WTC11 (cell line): ENCODE results near the gene PLXNA1. TPM values are rescaled to one million over a fixed set of nuclear protein-coding genes. Genes with fewer than 3 reads are reported as not detected.

Experiments
- ATAC-seq: fragments of 200-7000 bp; cut with Tn5 transposase; 2 replicates; pipeline ENCODE4 v1.10.0; 2021; ENCODE audit warnings: mild to moderate bottlenecking, moderate library complexity
- CTCF ChIA-PET: fragments of 300-600 bp; sonication (Branson Sonifier 250); formaldehyde crosslinking; loops from one replicate; lab custom pipeline; 2021; ENCODE audit warnings: antibody characterized with exemption; lab: Charles Lee
- POLR2A ChIA-PET: fragments of 350-600 bp; sonication (Branson Sonifier 250); formaldehyde crosslinking; loops from one replicate; lab custom pipeline; 2021; ENCODE audit warnings: antibody characterized with exemption; lab: Charles Lee
- DNase-seq: peaks from one replicate; pipeline ENCODE4 v3.0.0; 2021; ENCODE audit warnings: low spot score
- H3K27ac Mint-ChIP-seq: 2 replicates; pipeline ENCODE4 v1.8.0; 2021; ENCODE audit warnings: mixed read lengths
- H3K27me3 Mint-ChIP-seq: 2 replicates; pipeline ENCODE4 v1.8.0; 2021; ENCODE audit warnings: low read depth, mild to moderate bottlenecking, moderate library complexity, mixed read lengths
- H3K36me3 Mint-ChIP-seq: 2 replicates; pipeline ENCODE4 v1.8.0; 2021; ENCODE audit warnings: mixed read lengths
- H3K4me1 Mint-ChIP-seq: 2 replicates; pipeline ENCODE4 v1.8.0; 2022; ENCODE audit warnings: mixed read lengths
- H3K4me3 Mint-ChIP-seq: 2 replicates; pipeline ENCODE4 v1.8.0; 2021; ENCODE audit warnings: mild to moderate bottlenecking, moderate library complexity, mixed read lengths
- H3K9me3 Mint-ChIP-seq: 2 replicates; pipeline ENCODE4 v1.8.0; 2021; ENCODE audit warnings: mixed read lengths
- AFF4 ChIP-seq: sonication (generic); formaldehyde crosslinking; IDR thresholded peaks from 2 replicates; pipeline ENCODE4 v1.8.1; 2023; ENCODE audit warnings: mild to moderate bottlenecking, missing genetic modification reagents, borderline replicate concordance
- AR ChIP-seq: fragments of 250-450 bp; sonication (Bioruptor Pico); IDR thresholded peaks from 2 replicates; pipeline ENCODE4 v1.9.0; 2021; ENCODE audit warnings: mild to moderate bottlenecking
- ARID4B ChIP-seq: sonication (generic); formaldehyde crosslinking; IDR thresholded peaks from 2 replicates; pipeline ENCODE4 v1.8.0; 2023; ENCODE audit warnings: missing genetic modification reagents, mild to moderate bottlenecking, borderline replicate concordance
- CREM ChIP-seq: sonication (generic); formaldehyde crosslinking; IDR thresholded peaks from 2 replicates; pipeline ENCODE4 v1.8.1; 2022; ENCODE audit warnings: mild to moderate bottlenecking, missing genetic modification reagents, moderate library complexity
- E2F1 ChIP-seq: sonication (generic); formaldehyde crosslinking; IDR thresholded peaks from 2 replicates; pipeline ENCODE4 v1.8.0; 2022; ENCODE audit warnings: mild to moderate bottlenecking, missing genetic modification reagents
- ELF4 ChIP-seq: sonication (generic); formaldehyde crosslinking; IDR thresholded peaks from 2 replicates; pipeline ENCODE4 v1.8.1; 2022; ENCODE audit warnings: low read depth, mild to moderate bottlenecking, moderate library complexity, missing genetic modification reagents
- ETV6 ChIP-seq: sonication (generic); formaldehyde crosslinking; IDR thresholded peaks from 2 replicates; pipeline ENCODE4 v1.8.1; 2022; ENCODE audit warnings: mild to moderate bottlenecking, missing genetic modification reagents
- IRF1 ChIP-seq: sonication (generic); formaldehyde crosslinking; IDR thresholded peaks from 2 replicates; pipeline ENCODE4 v1.8.0; 2023; ENCODE audit warnings: missing genetic modification reagents
- MAX ChIP-seq: sonication (generic); formaldehyde crosslinking; IDR thresholded peaks from 2 replicates; pipeline ENCODE4 v1.8.0; 2022; ENCODE audit warnings: mild to moderate bottlenecking, missing genetic modification reagents
- MYBL2 ChIP-seq: sonication (generic); formaldehyde crosslinking; IDR thresholded peaks from 2 replicates; pipeline ENCODE4 v1.8.1; 2023; ENCODE audit warnings: mild to moderate bottlenecking, moderate library complexity, missing genetic modification reagents
- NR3C1 ChIP-seq: sonication (generic); formaldehyde crosslinking; conservative IDR thresholded peaks from 2 replicates; pipeline ENCODE4 v1.8.1; 2023; ENCODE audit warnings: low read depth, mild to moderate bottlenecking, missing genetic modification reagents
- PREB ChIP-seq: sonication (generic); formaldehyde crosslinking; IDR thresholded peaks from 2 replicates; pipeline ENCODE4 v1.8.1; 2022; ENCODE audit warnings: mild to moderate bottlenecking, missing genetic modification reagents, moderate library complexity, borderline replicate concordance
- RELA ChIP-seq: sonication (generic); formaldehyde crosslinking; IDR thresholded peaks from 2 replicates; pipeline ENCODE4 v1.8.1; 2022; ENCODE audit warnings: missing genetic modification reagents, mild to moderate bottlenecking, borderline replicate concordance
- RORB ChIP-seq: fragments of 250-450 bp; sonication (Bioruptor Pico); IDR thresholded peaks from 2 replicates; pipeline ENCODE4 v1.9.0; 2021; ENCODE audit warnings: mild to moderate bottlenecking
- SP1 ChIP-seq: sonication (generic); formaldehyde crosslinking; conservative IDR thresholded peaks from 2 replicates; pipeline ENCODE4 v1.8.1; 2022; ENCODE audit warnings: missing genetic modification reagents
- TCF7 ChIP-seq: sonication (generic); formaldehyde crosslinking; IDR thresholded peaks from 2 replicates; pipeline ENCODE4 v1.8.0; 2022; ENCODE audit warnings: mild to moderate bottlenecking, low read depth, missing genetic modification reagents, moderate library complexity
- TP53 ChIP-seq: sonication (generic); formaldehyde crosslinking; IDR thresholded peaks from 2 replicates; pipeline ENCODE4 v1.8.1; 2023; ENCODE audit warnings: mild to moderate bottlenecking, missing genetic modification reagents
- USF1 ChIP-seq: sonication (generic); formaldehyde crosslinking; IDR thresholded peaks from 2 replicates; pipeline ENCODE4 v1.8.0; 2022; ENCODE audit warnings: mild to moderate bottlenecking, missing genetic modification reagents
- total RNA-seq: library from RNA; stranded (reverse); gene quantifications from 3 replicates; pipeline ENCODE4 v1.2.3, GENCODE V29; 2021

Gene PLXNA1
- total RNA-seq, 1 experiment from 2014 or later, result 53.8 TPM

- TF ChIP-seq AFF4 (no peak), TCF7 (no peak)
These were observed 37.0 kb upstream of the PLXNA1 start (continued) for GRCh38 chr3:126945891-126946290.

GRCh38 chr3:126946405-126946804 is 36.5 kb upstream of the PLXNA1 start:
- H3K36me3 Mint-ChIP-seq, result no peaks in the 10 kb centered on the region
- H3K27me3 Mint-ChIP-seq, result no peaks in the 10 kb centered on the region
- ChIA-PET CTCF (interaction anchor here (1.2 to 2.0 kb wide), 3 partner anchors 95 to 209 kb away, joined by 4 to 9 read pairs (median 7); no protein-coding TSS in a partner anchor), POLR2A (no interaction called here)
- DNase-seq (no peak), ATAC-seq (no peak)
- H3K4me1 Mint-ChIP-seq, result no peaks in the 10 kb centered on the region
- H3K27ac Mint-ChIP-seq, result no peak overlapping the region
- no peak for TF ChIP-seq MYBL2 (CRISPR knock-in tag)
- TF ChIP-seq IRF1 (CRISPR knock-in tag), result no peak
- TF ChIP-seq NR3C1 (CRISPR knock-in tag), result no peak
- no peak for TF ChIP-seq MAX
- no peak for TF ChIP-seq E2F1 (CRISPR knock-in tag)
- TF ChIP-seq USF1 (CRISPR knock-in tag), result no peak
- no peak for TF ChIP-seq RORB (CRISPR knock-in tag)
- no peak for TF ChIP-seq SP1 (CRISPR knock-in tag)
- TF ChIP-seq CREM (CRISPR knock-in tag), result no peak
- no peak for TF ChIP-seq ARID4B (CRISPR knock-in tag)
- no peak for TF ChIP-seq PREB (CRISPR knock-in tag)
- no peak for TF ChIP-seq TCF7
- no peak for TF ChIP-seq TP53 (CRISPR knock-in tag)
- no peak for TF ChIP-seq ELF4 (CRISPR knock-in tag)
- TF ChIP-seq RELA, result no peak
- TF ChIP-seq ETV6 (CRISPR knock-in tag), result no peak
- TF ChIP-seq AR (CRISPR knock-in tag), result no peak
- no peaks in the 10 kb centered on the region for H3K9me3 Mint-ChIP-seq
- H3K4me3 Mint-ChIP-seq, result no peak overlapping the region
